ENCODE data around the gene CCDC92. TPM values are rescaled to one million over a fixed set of nuclear protein-coding genes. Genes with fewer than 3 reads are reported as not detected.

CCDC92 gene
- polyA plus RNA-seq, 1 of the 3 experiments (the other 2 are of a cell fraction): 53.5 TPM

- TF ChIP-seq GABPA (IDR thresholded peaks at IDR 0.05; ENCODE audit: low read depth): no peak
- TF ChIP-seq TAF1 (IDR thresholded peaks at IDR 0.05; ENCODE audit: borderline replicate concordance, low read depth, low read length): no peak
- TF ChIP-seq CTCF (IDR thresholded peaks at IDR 0.05): no peak
These were observed 14.4 kb upstream of the CCDC92 start (continued) for GRCh38 chr12:123987022-123987421.

- H3K27ac ChIP-seq (ENCODE audit: low read depth in 2 of 2, low read length in 1 of 2): no peak overlapping the region; a peak in 1 of 4 replicates
- peaks cover 16% of the 10 kb centered on the region for H4K20me1 ChIP-seq (ENCODE audit: insufficient read depth)
- no peaks in the 10 kb centered on the region for H3K27me3 ChIP-seq (ENCODE audit: insufficient read depth)
- CTCF ChIA-PET: interaction anchor here (0.8 to 2.0 kb wide), 6 partner anchors 9 to 86 kb away, joined by 3 to 8 read pairs (median 4); no protein-coding TSS in a partner anchor
- no peak overlapping the region for H3K9ac ChIP-seq
- peaks cover 54% of the 10 kb centered on the region for H3K79me2 ChIP-seq (ENCODE audit: insufficient read depth)
- H3K4me3 ChIP-seq (ENCODE audit: low read depth in 2 of 2, low read length in 1 of 2): no peak overlapping the region
- peaks cover 14 to 61% of the 10 kb centered on the region in 2 experiments for H3K36me3 ChIP-seq (replicated peaks in 1 of 2; ENCODE audit: control insufficient read depth in 1 of 2, insufficient read depth in 2 of 2, low read length in 1 of 2)
- no peak for DNase-seq
- peaks cover 0 to 8% of the 10 kb centered on the region in 2 experiments; a peak in 2 of 4 replicates for H3K4me1 ChIP-seq (ENCODE audit: control insufficient read depth in 1 of 2, insufficient read depth in 2 of 2, low read depth in 1 of 2, low read length in 1 of 2)
- no peak overlapping the region for H2AFZ ChIP-seq (ENCODE audit: low read depth)
- WGBS (ENCODE audit: low lambda C conversion rate): 88% methylated on average over 3 of the region's 3 CpGs
- no peak overlapping the region for H3K4me2 ChIP-seq
- H3K9me3 ChIP-seq: no peaks in the 10 kb centered on the region
- H3F3A ChIP-seq (replicated peaks; ENCODE audit: insufficient read depth): no peaks in the 10 kb centered on the region
- no peak for TF ChIP-seq NFIC (IDR thresholded peaks at IDR 0.05; ENCODE audit: borderline replicate concordance)
- TF ChIP-seq POLR2AphosphoS5 (IDR thresholded peaks at IDR 0.05; ENCODE audit: low read depth, low read length): no peak
- no peak for TF ChIP-seq RAD21 (IDR thresholded peaks at IDR 0.05; ENCODE audit: low read length)
- TF ChIP-seq EP300 (IDR thresholded peaks at IDR 0.05; ENCODE audit: borderline replicate concordance in 1 of 2, low read depth in 1 of 2, low read length in 1 of 2): no peak
- no peak for TF ChIP-seq SIN3A (IDR thresholded peaks at IDR 0.05; ENCODE audit: borderline replicate concordance, low read depth, low read length)
- TF ChIP-seq USF1 (IDR thresholded peaks at IDR 0.05; ENCODE audit: borderline replicate concordance, low read depth): no peak
- no peak for TF ChIP-seq FOSL2 (IDR thresholded peaks at IDR 0.05; ENCODE audit: borderline replicate concordance, low read depth)
- TF ChIP-seq ELF1 (IDR thresholded peaks at IDR 0.05): no peak
- no peak for TF ChIP-seq IRF3 (IDR thresholded peaks at IDR 0.05; ENCODE audit: low read depth, low read length)
- TF ChIP-seq NRF1 (IDR thresholded peaks at IDR 0.05; ENCODE audit: low read depth, low read length): no peak
- no peak for TF ChIP-seq MAX (IDR thresholded peaks at IDR 0.05; ENCODE audit: low read depth)
- TF ChIP-seq TAF1 (IDR thresholded peaks at IDR 0.05; ENCODE audit: borderline replicate concordance, low read depth, low read length): no peak
- TF ChIP-seq JUND (IDR thresholded peaks at IDR 0.05): no peak
- TF ChIP-seq CTCF (IDR thresholded peaks at IDR 0.05): no peak
- POLR2A ChIA-PET: no interaction called here
- H3K9me2 ChIP-seq: no peaks in the 10 kb centered on the region
These were observed 13.8 kb upstream of the CCDC92 start for GRCh38 chr12:123986374-123986965.

Data from SK-N-SH (cell line).